Cortex of kidney (tissue), 1 donor: ENCODE measurements around the gene BMP2K.
"Not testable (repeated sequence)": the region's sequence is repeated elsewhere in the genome, so short reads cannot be mapped to it uniquely, and the experiment has no call there.

Source experiments
- DNase-seq: peaks from one replicate; lab custom pipeline; 2025; lab: John Stamatoyannopoulos, UW

The BMP2K gene

GRCh38 chr4:78864405-78865024, 88.4 kb downstream of the BMP2K start:
- no peak for DNase-seq

DNA sequence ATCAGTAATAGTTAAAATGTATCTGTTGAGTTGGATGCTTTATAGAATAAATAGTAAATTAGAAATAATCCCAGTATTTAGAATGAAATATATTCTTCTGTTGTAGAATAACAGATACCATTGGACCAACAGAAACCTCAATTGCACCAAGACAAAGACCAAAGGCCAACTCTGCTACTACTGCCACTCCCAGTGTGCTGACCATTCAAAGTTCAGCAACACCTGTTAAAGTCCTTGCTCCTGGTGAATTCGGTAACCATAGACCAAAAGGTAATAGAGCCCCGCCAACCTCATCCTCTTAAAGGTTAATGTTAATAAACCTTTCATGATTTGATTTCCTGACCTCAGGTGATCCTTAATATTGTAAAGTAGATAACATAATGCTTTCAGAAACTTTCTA, 89.3 kb downstream of the BMP2K start:
- DNase-seq, result no peak

DNA sequence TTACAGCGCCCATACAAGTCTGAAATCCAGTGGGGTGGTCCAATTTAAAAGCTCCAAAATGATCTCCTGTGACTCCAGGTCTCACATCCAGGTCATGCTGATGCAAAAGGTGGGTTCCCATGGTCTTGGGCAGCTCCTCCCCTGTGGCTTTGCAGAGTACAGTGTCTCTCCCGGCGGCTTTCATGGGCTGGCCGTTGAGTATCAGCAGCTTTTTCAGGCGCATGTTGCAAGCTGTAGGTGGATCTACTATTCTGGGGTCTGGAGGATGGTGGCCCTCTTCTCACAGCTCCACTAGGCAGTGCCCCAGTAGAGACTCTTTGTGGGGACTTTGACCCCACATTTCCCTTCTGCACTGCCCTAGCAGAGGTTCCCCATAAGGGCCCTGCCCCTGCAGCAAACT, 92.6 kb downstream of the BMP2K start:
- DNase-seq, result not testable (repeated sequence)

GRCh38 chr4:78870056-78870455, 93.9 kb downstream of the BMP2K start:
- no peak for DNase-seq

- DNase-seq, result no peak
Observed at GRCh38 chr4:78876568-78877320, 100.6 kb downstream of the BMP2K start.

DNA sequence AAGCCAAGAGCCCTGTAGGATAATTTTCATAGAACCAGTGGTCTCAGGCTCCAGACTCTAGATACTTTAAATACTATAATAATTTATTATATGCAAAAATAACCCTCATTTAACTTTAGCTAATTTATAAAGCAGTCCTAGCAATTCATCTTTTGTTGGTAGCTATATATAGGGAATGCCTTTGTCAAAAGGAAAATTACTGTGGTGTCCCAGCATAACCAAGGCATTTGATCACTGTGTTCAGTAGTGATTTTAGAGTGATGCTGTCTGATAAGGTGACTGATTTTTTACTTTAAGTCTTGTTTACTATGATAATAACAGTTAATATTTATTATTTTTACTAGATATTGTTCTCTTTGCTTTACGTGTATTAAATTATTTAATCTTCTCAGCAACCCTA, 101.9 kb downstream of the BMP2K start:
- DNase-seq, result no peak

- DNase-seq, result no peak
Observed at GRCh38 chr4:78880874-78881492, 104.8 kb downstream of the BMP2K start.

DNA sequence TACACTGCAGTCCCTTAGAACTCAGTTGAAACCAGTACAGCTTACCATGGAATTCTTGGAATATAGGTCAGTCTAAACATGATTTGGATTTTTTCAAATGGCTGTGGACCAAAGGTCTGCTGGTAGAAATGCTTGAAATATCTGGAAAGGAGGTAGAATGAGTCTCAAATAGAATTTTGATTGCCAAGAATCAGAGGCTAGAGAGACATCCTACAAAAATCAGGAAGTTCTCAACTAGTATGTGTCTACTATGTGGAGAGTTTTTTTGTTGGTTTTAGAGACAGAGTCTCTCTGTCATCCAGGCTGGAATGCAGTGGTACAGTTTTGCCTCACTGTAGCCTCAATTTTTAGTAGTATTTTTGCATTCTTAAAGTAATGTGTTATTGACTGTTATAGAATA, 109.4 kb downstream of the BMP2K start:
- DNase-seq, result no peak

GRCh38 chr4:78889955-78890354, 113.8 kb downstream of the BMP2K start:
- no peak for DNase-seq

GRCh38 chr4:78899302-78899701, 123.2 kb downstream of the BMP2K start:
- no peak for DNase-seq

- no peak for DNase-seq
Observed at GRCh38 chr4:78901882-78902281, 125.7 kb downstream of the BMP2K start.

DNA sequence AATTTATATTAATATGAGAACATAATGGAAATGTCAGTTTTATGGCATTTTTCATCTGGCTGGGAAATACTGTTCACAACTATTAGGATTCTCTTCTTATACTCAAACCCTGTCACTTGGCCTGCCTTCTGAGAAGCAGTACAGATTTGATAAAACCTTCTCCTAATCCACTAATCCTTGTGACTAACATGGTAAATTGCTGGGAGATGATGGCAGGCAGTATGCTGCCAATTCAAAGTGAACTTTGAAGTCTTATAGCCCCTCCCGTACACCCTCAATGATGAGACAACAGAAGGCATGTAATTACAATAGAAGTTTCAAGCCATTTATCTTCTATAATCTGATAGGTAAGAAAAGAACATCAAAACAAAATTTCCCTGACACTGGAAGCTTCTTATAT, 126.1 kb downstream of the BMP2K start:
- DNase-seq, result no peak

DNA sequence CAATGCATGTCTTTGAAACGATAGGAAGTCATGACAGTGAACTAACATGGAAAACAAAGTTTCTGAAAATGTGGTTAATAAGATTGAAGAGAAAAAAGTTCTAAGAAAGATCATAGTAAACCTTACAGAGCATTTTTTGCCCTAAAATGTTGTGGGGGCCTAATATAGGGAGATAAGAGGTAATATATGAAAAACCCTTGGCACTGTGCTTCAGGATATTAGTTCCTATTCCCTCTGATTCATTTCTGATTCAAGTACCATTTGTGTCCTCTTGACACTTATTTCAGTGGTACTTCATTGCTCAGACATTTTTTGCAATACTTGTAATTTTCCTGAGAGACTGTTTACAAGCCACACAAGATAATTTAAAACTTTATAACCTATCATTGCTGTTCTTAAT, 128.0 kb downstream of the BMP2K start:
- no peak for DNase-seq

DNA sequence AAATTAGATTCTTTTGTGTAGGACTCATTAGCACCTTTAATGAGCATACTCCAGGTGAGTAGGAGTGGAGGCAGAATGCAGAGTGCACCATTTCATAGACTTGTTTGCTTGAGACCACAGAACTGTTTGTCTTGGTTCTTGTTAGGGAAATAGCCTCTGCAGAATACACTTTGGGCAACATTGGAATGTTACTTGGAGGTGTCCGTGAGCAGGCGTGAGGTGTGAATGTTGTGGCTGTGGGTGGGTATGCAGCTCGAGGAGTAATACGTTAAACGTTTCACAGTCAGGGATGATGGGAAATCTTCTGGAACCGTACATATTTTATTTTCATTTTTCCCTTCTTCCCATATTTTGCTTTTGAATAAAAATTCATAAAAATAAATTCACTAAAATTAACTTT, 131.5 kb downstream of the BMP2K start:
- DNase-seq, result no peak

- DNase-seq, result not testable (repeated sequence)
Observed at GRCh38 chr4:78908974-78909373, 132.8 kb downstream of the BMP2K start.

DNA sequence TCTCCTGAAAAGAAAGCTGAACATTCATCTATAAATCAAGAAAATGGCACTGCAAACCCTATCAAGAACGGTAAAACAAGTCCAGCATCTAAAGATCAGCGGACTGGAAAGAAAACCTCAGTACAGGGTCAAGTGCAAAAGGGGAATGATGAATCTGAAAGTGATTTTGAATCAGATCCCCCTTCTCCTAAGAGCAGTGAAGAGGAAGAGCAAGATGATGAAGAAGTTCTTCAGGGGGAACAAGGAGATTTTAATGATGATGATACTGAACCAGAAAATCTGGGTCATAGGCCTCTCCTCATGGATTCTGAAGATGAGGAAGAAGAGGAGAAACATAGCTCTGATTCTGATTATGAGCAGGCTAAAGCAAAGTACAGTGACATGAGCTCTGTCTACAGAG, 134.5 kb downstream of the BMP2K start:
- no peak for DNase-seq

- DNase-seq, result no peak
Observed at GRCh38 chr4:78922207-78922606, 146.1 kb downstream of the BMP2K start.

GRCh38 chr4:78923464-78924312, 147.5 kb downstream of the BMP2K start:
- DNase-seq, result no peak

GRCh38 chr4:78926826-78927225, 150.7 kb downstream of the BMP2K start:
- no peak for DNase-seq

DNA sequence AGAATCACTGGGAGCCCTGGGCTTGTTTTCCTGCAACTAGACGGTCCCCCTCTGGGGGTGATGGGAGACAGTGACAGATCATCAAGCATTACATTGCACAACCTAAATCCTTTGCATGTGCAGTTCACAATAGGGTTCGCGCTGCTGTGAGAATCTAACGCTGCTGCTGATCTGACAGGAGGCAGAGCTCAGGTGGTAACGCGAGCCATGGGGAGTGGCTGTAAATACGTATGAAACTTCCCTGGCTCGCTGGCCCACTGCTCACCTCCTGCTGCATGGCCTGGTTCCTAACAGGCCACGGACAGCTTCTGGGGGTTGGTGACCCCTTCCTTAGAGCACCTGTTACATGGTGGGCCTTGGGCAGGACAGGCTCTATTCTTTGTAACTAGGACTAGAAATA, 152.7 kb downstream of the BMP2K start:
- DNase-seq, result no peak

- no peak for DNase-seq
Observed at GRCh38 chr4:78930016-78930629, 154.0 kb downstream of the BMP2K start.

DNA sequence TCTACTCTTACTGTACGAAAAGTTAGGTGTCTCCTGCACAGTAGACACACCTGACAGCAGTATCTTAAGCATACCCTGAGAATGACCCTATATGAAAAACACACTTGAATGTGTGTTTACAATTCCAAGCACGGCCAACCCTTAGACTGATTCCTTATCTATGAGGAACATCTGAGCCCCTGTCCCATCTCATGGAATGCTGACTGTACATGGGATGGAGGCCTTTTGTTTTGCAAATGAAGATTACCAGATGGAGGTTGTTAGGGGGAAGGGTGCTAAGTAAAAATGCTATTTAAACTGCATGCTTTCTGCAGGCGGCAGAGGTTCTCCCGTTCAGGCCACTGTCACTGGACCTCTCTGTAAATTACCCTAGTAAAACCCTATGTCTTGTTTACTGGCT, 160.8 kb downstream of the BMP2K start:
- DNase-seq, result no peak
